OCI-LY3 (cell line): ENCODE results near the gene COG5.

Experiments used
- EZH2phosphoT487 ChIP-seq: fragments of 200-600 bp; shearing (Covaris generic); IDR thresholded peaks from 2 replicates; pipeline ENCODE4 v1.6.1; 2018; ENCODE audit warnings: antibody characterized with exemption, mixed run types, low read depth
- TF ChIP-seq, protein P1 (sequence below): fragments of 200-600, 300-600 bp; sonication (generic); IDR thresholded peaks from 2 replicates; pipeline ENCODE4 v1.5.1; 2014; ENCODE audit warnings: antibody characterized with exemption, low read length, low read depth

DNA sequence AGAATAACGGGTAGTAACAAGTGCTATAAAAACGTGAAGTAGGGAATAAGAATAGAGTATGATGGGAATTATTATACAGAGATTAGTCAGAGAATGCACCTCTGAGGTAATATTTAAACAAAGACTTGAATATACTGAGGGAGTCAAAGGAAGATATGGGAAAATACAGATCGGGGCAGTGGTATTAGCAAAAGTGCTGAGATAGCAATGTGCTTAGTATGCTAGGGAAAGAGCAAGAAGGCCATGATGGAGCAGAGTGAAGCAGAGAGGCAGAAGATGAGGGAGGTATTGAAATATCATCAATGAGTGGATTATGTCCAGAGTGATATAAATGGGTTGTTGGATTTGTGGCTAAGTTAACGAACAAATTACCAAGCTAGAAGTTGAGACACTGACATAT is 190.4 kb downstream of the COG5 start:
- TF ChIP-seq, protein P1, sequence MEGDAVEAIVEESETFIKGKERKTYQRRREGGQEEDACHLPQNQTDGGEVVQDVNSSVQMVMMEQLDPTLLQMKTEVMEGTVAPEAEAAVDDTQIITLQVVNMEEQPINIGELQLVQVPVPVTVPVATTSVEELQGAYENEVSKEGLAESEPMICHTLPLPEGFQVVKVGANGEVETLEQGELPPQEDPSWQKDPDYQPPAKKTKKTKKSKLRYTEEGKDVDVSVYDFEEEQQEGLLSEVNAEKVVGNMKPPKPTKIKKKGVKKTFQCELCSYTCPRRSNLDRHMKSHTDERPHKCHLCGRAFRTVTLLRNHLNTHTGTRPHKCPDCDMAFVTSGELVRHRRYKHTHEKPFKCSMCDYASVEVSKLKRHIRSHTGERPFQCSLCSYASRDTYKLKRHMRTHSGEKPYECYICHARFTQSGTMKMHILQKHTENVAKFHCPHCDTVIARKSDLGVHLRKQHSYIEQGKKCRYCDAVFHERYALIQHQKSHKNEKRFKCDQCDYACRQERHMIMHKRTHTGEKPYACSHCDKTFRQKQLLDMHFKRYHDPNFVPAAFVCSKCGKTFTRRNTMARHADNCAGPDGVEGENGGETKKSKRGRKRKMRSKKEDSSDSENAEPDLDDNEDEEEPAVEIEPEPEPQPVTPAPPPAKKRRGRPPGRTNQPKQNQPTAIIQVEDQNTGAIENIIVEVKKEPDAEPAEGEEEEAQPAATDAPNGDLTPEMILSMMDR, result no peak
- TF ChIP-seq EZH2phosphoT487, result no peak
